Measurements from ENCODE around the gene DACH1. TPM values are rescaled to one million over a fixed set of nuclear protein-coding genes. Genes with fewer than 3 reads are reported as not detected.

The DACH1 gene
- total RNA-seq, 1 experiment from 2014 or later: 0.31 TPM

DNA sequence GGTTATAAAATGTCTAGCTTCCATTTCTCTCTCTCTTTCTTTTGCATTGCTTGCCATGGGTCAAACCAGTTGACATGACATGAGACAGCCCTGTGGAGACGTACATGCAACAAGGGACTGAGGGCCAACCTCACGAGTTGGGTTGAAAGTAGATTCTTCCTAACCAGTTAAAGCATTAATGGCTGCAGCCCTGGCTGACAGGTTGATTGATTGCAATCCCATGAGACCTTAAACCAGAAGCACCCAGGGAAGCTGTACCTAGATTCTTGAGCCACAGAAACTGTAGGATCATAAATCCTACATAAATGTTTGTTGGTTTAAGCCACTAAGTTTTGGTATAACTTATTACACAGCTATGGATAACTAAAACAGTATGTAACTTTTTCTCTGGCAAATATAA, 373.8 kb downstream of the DACH1 start:
- Mint-ChIP-seq H3K27ac (no peak overlapping the region), H3K9me3 (no peaks in the 10 kb centered on the region), H3K4me3 (no peak overlapping the region), H3K36me3 (no peaks in the 10 kb centered on the region), H3K27me3 (ENCODE audit: low read depth) (no peaks in the 10 kb centered on the region), H3K4me1 (no peaks in the 10 kb centered on the region)
- TF ChIP-seq TP53 (CRISPR knock-in tag; IDR thresholded peaks at IDR 0.05) (no peak), FOXJ3 (CRISPR knock-in tag; IDR thresholded peaks at IDR 0.05; ENCODE audit: borderline replicate concordance) (no peak), ZNF317 (CRISPR knock-in tag; IDR thresholded peaks at IDR 0.05; ENCODE audit: borderline replicate concordance, low read depth) (no peak), SMAD4 (CRISPR knock-in tag; IDR thresholded peaks at IDR 0.05) (no peak), ZNF263 (CRISPR knock-in tag; IDR thresholded peaks at IDR 0.05; ENCODE audit: low read depth) (no peak), NFYB (CRISPR knock-in tag; conservative IDR thresholded peaks at IDR 0.05; ENCODE audit: low read depth) (no peak), CREM (CRISPR knock-in tag; IDR thresholded peaks at IDR 0.05) (no peak), CBFB (CRISPR knock-in tag; IDR thresholded peaks at IDR 0.05; ENCODE audit: low read depth) (no peak), OVOL2 (CRISPR knock-in tag; IDR thresholded peaks at IDR 0.05; ENCODE audit: borderline replicate concordance) (no peak), ATF1 (CRISPR knock-in tag; IDR thresholded peaks at IDR 0.05) (no peak), FOXP1 (CRISPR knock-in tag; IDR thresholded peaks at IDR 0.05; ENCODE audit: borderline replicate concordance) (no peak), HMGA2 (CRISPR knock-in tag; IDR thresholded peaks at IDR 0.05) (no peak)
- TF ChIP-seq, protein P1, sequence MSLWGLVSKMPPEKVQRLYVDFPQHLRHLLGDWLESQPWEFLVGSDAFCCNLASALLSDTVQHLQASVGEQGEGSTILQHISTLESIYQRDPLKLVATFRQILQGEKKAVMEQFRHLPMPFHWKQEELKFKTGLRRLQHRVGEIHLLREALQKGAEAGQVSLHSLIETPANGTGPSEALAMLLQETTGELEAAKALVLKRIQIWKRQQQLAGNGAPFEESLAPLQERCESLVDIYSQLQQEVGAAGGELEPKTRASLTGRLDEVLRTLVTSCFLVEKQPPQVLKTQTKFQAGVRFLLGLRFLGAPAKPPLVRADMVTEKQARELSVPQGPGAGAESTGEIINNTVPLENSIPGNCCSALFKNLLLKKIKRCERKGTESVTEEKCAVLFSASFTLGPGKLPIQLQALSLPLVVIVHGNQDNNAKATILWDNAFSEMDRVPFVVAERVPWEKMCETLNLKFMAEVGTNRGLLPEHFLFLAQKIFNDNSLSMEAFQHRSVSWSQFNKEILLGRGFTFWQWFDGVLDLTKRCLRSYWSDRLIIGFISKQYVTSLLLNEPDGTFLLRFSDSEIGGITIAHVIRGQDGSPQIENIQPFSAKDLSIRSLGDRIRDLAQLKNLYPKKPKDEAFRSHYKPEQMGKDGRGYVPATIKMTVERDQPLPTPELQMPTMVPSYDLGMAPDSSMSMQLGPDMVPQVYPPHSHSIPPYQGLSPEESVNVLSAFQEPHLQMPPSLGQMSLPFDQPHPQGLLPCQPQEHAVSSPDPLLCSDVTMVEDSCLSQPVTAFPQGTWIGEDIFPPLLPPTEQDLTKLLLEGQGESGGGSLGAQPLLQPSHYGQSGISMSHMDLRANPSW (CRISPR knock-in tag; conservative IDR thresholded peaks at IDR 0.05; ENCODE audit: low read depth): no peak
- TF ChIP-seq, protein P2, sequence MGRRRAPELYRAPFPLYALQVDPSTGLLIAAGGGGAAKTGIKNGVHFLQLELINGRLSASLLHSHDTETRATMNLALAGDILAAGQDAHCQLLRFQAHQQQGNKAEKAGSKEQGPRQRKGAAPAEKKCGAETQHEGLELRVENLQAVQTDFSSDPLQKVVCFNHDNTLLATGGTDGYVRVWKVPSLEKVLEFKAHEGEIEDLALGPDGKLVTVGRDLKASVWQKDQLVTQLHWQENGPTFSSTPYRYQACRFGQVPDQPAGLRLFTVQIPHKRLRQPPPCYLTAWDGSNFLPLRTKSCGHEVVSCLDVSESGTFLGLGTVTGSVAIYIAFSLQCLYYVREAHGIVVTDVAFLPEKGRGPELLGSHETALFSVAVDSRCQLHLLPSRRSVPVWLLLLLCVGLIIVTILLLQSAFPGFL (CRISPR knock-in tag; IDR thresholded peaks at IDR 0.05; ENCODE audit: borderline replicate concordance): no peak
- CTCF ChIA-PET: interaction anchor here (0.6 kb wide), 1 partner anchor 423 kb away, joined by 3 read pairs; no protein-coding TSS in a partner anchor
- no peak for ATAC-seq
- no peak for DNase-seq (ENCODE audit: low spot score)
- POLR2A ChIA-PET: no interaction called here

DNA sequence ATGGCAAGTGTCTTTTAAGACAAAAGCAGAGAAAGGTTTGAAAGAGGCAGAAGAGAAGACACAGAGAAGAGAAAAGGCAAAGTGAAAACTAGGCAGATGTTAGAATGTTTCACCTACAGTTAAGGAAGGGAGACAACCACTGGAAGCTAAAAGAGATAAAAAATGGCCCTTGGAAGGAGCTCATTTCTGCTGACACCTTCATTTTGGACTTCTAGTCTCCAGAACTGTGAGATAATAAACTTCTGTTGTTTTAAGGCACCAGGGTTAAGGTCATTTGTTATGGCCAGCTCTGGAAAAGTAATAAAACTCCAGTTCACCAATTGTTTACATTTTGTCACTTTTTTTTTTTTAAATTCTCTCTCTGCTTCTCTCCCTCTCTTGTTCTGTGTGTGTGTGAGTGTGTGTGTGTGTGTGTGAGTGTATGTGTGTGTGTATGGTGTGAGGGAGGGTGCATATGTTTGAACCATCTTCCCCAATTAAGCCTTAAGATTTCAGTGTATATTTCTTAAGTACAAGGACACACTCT, 374.6 kb downstream of the DACH1 start:
- H3K36me3 Mint-ChIP-seq: no peaks in the 10 kb centered on the region
- TF ChIP-seq, protein P3, sequence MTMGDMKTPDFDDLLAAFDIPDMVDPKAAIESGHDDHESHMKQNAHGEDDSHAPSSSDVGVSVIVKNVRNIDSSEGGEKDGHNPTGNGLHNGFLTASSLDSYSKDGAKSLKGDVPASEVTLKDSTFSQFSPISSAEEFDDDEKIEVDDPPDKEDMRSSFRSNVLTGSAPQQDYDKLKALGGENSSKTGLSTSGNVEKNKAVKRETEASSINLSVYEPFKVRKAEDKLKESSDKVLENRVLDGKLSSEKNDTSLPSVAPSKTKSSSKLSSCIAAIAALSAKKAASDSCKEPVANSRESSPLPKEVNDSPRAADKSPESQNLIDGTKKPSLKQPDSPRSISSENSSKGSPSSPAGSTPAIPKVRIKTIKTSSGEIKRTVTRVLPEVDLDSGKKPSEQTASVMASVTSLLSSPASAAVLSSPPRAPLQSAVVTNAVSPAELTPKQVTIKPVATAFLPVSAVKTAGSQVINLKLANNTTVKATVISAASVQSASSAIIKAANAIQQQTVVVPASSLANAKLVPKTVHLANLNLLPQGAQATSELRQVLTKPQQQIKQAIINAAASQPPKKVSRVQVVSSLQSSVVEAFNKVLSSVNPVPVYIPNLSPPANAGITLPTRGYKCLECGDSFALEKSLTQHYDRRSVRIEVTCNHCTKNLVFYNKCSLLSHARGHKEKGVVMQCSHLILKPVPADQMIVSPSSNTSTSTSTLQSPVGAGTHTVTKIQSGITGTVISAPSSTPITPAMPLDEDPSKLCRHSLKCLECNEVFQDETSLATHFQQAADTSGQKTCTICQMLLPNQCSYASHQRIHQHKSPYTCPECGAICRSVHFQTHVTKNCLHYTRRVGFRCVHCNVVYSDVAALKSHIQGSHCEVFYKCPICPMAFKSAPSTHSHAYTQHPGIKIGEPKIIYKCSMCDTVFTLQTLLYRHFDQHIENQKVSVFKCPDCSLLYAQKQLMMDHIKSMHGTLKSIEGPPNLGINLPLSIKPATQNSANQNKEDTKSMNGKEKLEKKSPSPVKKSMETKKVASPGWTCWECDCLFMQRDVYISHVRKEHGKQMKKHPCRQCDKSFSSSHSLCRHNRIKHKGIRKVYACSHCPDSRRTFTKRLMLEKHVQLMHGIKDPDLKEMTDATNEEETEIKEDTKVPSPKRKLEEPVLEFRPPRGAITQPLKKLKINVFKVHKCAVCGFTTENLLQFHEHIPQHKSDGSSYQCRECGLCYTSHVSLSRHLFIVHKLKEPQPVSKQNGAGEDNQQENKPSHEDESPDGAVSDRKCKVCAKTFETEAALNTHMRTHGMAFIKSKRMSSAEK (CRISPR knock-in tag; IDR thresholded peaks at IDR 0.05; ENCODE audit: borderline replicate concordance): no peak
- TF ChIP-seq, protein P4, sequence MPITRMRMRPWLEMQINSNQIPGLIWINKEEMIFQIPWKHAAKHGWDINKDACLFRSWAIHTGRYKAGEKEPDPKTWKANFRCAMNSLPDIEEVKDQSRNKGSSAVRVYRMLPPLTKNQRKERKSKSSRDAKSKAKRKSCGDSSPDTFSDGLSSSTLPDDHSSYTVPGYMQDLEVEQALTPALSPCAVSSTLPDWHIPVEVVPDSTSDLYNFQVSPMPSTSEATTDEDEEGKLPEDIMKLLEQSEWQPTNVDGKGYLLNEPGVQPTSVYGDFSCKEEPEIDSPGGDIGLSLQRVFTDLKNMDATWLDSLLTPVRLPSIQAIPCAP (CRISPR knock-in tag; IDR thresholded peaks at IDR 0.05): no peak
- TF ChIP-seq, protein P5, sequence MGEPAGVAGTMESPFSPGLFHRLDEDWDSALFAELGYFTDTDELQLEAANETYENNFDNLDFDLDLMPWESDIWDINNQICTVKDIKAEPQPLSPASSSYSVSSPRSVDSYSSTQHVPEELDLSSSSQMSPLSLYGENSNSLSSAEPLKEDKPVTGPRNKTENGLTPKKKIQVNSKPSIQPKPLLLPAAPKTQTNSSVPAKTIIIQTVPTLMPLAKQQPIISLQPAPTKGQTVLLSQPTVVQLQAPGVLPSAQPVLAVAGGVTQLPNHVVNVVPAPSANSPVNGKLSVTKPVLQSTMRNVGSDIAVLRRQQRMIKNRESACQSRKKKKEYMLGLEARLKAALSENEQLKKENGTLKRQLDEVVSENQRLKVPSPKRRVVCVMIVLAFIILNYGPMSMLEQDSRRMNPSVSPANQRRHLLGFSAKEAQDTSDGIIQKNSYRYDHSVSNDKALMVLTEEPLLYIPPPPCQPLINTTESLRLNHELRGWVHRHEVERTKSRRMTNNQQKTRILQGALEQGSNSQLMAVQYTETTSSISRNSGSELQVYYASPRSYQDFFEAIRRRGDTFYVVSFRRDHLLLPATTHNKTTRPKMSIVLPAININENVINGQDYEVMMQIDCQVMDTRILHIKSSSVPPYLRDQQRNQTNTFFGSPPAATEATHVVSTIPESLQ (CRISPR knock-in tag; IDR thresholded peaks at IDR 0.05): no peak
- TF ChIP-seq ZNF263 (CRISPR knock-in tag; IDR thresholded peaks at IDR 0.05; ENCODE audit: low read depth) (no peak), ZNF219 (CRISPR knock-in tag; IDR thresholded peaks at IDR 0.05; ENCODE audit: borderline replicate concordance) (no peak), NR1H2 (CRISPR knock-in tag; IDR thresholded peaks at IDR 0.05) (no peak)
- TF ChIP-seq, protein P6, sequence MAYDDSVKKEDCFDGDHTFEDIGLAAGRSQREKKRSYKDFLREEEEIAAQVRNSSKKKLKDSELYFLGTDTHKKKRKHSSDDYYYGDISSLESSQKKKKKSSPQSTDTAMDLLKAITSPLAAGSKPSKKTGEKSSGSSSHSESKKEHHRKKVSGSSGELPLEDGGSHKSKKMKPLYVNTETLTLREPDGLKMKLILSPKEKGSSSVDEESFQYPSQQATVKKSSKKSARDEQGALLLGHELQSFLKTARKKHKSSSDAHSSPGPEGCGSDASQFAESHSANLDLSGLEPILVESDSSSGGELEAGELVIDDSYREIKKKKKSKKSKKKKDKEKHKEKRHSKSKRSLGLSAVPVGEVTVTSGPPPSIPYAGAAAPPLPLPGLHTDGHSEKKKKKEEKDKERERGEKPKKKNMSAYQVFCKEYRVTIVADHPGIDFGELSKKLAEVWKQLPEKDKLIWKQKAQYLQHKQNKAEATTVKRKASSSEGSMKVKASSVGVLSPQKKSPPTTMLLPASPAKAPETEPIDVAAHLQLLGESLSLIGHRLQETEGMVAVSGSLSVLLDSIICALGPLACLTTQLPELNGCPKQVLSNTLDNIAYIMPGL (CRISPR knock-in tag; IDR thresholded peaks at IDR 0.05): no peak
- TF ChIP-seq, protein P7, sequence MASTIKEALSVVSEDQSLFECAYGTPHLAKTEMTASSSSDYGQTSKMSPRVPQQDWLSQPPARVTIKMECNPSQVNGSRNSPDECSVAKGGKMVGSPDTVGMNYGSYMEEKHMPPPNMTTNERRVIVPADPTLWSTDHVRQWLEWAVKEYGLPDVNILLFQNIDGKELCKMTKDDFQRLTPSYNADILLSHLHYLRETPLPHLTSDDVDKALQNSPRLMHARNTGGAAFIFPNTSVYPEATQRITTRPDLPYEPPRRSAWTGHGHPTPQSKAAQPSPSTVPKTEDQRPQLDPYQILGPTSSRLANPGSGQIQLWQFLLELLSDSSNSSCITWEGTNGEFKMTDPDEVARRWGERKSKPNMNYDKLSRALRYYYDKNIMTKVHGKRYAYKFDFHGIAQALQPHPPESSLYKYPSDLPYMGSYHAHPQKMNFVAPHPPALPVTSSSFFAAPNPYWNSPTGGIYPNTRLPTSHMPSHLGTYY (CRISPR knock-in tag; IDR thresholded peaks at IDR 0.05): no peak

More for the DNA sequence above, 374.6 kb downstream of the DACH1 start:
- no peak for DNase-seq (ENCODE audit: low spot score)
- Mint-ChIP-seq H3K27me3 (ENCODE audit: low read depth) (no peaks in the 10 kb centered on the region), H3K9me3 (no peaks in the 10 kb centered on the region), H3K27ac (no peak overlapping the region), H3K4me3 (no peak overlapping the region), H3K4me1 (no peaks in the 10 kb centered on the region)
- POLR2A ChIA-PET: no interaction called here
- CTCF ChIA-PET: no interaction called here
- no peak for ATAC-seq
